Bone marrow (tissue), 2 donors: Measurements from ENCODE around the gene HDLBP.
"Not testable (repeated sequence)": the region's sequence is repeated elsewhere in the genome, so short reads cannot be mapped to it uniquely, and the experiment has no call there.

Experiments used
- DNase-seq, 2 donors: peaks; one replicate each; lab custom pipeline; 2025; lab: John Stamatoyannopoulos, UW

HDLBP gene

DNA sequence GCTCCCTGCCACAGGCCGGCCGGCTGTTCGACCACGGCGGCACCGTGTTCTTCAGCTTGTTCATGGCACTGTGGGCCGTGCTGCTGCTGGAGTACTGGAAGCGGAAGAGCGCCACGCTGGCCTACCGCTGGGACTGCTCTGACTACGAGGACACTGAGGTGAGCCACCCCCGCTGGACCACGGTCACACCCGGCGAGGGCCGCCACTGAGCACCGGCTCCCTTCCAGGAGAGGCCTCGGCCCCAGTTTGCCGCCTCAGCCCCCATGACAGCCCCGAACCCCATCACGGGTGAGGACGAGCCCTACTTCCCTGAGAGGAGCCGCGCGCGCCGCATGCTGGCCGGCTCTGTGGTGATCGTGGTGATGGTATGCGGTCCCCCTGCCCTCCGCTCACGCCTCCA lies 106.2 kb downstream of the HDLBP start:
- no peak for DNase-seq

DNA sequence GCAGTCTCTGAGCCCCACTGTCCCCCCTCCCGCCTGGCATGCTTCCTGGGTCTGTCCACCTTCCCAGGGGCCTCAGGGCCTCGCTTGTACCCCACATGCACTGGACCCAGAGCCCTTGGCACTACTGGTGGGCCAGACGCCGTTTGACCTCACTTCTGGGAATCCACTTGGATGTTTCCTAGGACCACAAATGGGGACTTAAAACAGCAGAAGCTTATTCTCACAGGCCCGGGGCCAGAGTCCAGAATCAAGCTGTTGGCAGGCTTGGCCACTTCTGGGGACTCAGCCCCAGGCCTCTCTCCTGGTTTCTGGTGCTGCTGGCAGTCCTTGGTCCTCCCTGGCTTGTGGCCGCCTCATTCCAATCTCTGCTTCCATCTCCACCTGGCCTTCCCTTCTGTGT lies 107.4 kb downstream of the HDLBP start:
- DNase-seq: no peak

GRCh38 chr2:241207641-241208040 lies 107.8 kb downstream of the HDLBP start:
- DNase-seq: no peak

- DNase-seq: no peak
These were observed 108.3 kb downstream of the HDLBP start for GRCh38 chr2:241207151-241207550.

DNA sequence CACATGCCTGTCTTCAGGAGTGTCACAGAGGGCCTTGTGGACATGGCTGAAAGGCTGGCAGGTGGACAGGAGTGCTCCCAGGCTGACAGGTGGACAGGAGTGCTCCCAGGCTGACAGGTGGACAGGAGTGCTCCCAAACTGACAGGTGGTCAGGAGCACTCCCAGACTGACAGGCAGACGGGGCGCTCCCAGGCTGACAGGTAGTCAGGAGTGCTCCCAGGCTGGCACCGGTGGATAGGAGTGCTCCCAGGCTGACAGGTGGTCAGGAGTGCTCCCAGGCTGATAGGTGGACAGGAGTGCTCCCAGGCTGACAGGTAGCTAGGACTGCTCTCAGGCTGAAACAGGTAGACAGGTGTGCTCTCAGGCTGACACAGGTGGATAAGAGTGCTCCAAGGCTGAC lies 110.4 kb downstream of the HDLBP start:
- DNase-seq: no peak

DNA sequence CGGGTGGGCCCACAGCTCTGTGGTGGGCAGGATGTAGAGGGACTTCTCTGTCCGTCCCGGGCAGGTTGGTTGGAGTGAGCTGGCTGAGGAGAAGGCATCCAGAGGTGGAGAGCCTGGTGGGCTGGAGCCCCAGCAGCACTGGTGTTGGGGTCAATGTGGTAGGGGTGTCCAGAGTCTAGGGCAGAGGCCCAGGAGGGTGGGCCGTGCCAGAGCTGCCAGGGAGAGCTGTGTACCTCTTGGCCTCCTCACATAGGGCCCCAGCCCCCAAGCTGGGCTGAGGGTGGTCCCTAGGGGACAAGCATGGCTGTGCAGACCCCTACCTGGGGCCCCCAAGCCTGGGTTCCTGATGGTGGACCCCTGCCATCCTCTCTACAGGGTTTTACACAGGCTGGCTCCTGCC lies 111.0 kb downstream of the HDLBP start:
- no peak for DNase-seq

DNA sequence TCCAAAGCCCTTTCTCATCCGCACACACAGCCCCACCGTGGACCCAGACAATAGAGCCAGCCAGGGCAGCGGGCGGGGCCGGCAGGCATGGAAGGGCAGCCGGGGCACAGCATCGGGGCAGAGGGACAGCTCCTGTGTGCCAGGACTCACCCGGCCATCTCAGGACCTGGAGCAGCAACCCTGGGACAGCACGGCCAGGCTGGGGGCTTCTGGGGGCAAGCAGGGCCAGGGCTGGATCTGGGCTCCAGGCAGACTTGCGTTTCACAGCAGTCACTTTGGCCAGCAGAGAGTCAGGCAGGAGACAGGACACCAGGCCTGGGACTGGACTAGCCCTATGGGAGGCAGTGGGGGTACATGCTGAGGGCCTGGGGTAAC lies 111.5 kb downstream of the HDLBP start:
- no peak for DNase-seq

DNA sequence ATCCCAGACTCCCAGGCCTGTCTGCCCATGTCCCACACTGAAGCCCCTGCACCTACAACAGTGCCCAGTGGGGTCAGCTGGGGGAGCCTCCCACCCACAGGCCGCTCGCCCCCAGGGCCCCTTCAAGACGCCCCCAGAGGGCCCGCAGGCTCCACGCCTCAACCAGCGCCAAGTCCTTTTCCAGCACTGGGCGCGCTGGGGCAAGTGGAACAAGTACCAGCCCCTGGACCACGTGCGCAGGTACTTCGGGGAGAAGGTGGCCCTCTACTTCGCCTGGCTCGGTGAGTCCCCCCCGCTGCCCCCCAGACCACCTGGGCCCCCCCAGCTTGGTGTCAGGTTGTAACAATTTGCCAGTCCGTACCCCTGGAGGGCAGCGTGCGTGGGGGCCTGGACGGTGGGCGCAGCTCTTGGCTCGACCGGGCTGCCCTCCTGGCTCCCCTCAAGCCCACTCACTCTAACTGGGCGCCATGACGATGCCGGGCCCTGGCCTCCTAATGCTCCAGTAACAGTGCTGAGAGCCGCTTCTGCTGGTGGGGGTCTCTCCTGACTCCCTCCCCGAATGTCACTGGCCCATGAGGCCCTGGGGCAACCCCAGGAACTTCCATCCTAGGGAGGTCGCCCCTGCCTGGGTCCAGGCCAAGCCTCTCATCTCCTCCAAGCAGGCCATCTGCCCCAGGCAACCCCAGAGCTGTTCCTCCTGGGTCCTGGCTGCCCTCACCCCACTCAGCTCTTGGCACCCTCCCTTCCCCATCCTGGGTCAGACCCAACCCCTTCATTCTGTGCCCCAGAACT lies 112.1 kb downstream of the HDLBP start:
- no peak for DNase-seq

DNA sequence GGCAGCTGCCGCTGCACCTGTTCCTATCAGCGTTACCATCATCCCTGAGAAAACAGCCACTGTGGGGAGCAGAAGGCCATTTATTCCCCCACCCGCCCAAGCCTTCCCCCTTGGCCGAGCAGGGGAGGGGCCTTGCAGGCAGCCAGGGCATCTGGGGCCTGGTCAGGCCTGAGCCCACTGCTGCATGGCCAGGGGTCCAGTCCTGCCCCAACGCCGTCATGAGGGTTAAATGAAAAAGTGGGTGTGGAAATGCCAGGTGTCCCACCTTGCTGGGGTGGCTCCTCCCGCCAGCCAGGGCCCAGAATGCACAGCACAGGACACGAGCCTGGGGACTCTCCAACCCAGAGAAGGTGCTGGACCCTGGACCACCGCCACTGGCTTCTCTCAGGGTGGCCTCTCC lies 112.8 kb downstream of the HDLBP start:
- DNase-seq: no peak

- no peak for DNase-seq
These were observed 113.2 kb downstream of the HDLBP start for GRCh38 chr2:241202268-241202585.

GRCh38 chr2:241201445-241202267 lies 113.8 kb downstream of the HDLBP start:
- no peak for DNase-seq

- DNase-seq: peak in 1 of 2 donors; percentile 32
These were observed 114.6 kb downstream of the HDLBP start for GRCh38 chr2:241200822-241201395.

GRCh38 chr2:241199897-241200821 lies 115.3 kb downstream of the HDLBP start:
- no peak for DNase-seq

DNA sequence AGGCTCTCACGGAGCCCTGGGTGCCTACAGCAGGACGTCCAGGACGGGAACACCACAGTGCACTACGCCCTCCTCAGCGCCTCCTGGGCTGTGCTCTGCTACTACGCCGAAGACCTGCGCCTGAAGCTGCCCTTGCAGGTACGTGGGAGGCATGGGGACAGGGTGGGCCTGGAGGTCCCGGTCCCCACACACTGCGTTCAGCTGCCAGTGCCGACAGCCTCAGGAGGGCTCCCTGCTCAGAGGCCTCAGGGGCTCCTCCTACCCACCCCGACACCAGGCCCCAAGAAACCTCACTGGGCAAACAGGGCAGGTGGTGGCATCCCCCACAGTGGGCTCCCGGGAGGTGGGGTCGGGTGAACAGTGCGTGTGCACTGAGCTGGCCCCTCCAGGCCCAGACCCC lies 116.2 kb downstream of the HDLBP start:
- DNase-seq: no peak

DNA sequence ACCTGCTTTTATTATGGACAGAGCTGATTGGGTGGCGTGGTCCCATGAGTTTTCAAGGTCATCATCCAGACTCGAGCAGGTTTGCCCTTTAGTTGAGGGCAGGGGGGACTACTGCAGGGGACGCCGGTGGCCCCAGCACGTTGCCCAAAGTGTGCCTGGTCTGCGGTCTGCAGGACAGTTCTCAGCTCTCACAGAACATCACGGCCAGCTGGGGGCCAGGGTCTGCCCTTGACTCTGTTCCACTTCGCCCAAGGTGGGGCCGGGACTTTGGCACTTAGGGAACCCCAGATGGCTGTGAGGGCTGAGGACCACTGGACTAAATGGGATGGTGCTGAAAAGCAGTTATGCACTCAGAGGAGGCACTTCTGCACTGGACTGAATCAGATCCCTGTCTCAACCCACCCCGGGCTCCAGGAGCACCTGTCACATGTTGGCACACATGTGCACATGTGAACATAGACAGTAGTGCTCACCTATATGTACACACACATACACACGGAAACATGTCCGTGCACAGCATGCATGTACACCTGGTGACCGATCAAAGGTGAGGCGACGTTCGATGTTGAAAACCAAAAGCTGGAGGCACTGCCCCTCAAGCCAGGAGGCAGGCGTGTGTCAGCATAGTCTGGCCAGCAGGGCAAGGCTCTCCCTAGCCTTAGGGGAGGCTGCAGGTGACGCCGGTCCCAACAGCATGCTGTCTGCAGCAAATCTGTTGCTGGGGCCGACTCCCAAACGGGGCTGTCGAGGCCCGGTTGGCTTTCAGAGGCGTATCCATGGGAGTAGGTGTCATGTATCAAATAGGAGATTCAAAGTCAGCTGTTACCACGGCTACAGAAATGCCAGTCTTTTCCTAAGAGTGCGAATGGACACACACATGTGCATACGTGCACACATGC lies 116.8 kb downstream of the HDLBP start:
- no peak for DNase-seq

DNA sequence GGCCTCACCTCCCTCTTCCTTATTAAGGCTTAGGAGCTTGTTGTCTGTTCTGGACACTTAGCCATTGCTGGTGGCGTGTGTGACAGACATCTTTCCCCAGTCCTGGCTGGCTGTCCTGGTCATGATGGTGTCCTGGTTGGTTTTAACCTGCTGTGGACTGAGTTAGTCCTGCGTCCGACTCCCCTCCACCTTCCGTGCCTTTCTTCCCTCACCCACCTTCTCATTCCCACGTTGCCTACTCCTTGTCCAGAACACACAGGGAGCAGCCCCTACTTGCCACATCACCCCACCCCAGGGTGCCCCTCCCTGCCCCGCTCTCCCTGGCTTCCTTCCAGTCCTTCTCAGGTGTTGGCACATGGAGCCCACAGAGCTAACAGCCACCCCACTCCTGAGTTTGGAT lies 117.5 kb downstream of the HDLBP start:
- no peak for DNase-seq

DNA sequence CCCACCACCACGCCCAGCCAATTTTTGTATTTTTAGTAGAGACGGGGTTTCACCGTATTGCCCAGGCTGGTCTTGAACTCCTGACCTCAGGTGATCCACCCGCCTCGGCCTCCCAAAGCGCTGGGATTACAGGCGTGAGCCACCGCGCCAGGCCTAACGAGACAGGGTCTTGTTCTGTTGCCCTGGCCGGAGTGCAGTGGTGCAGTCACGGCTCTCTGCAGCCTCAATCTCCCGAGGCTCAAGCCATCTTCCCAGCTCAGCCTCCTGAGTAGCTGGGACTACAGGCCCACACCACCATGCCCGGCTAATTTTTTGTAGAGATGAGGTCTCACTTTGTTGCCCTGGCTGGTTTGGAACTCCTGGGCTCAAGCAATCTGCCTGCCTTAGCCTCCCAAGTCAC lies 118.2 kb downstream of the HDLBP start:
- DNase-seq: not testable (repeated sequence)

DNA sequence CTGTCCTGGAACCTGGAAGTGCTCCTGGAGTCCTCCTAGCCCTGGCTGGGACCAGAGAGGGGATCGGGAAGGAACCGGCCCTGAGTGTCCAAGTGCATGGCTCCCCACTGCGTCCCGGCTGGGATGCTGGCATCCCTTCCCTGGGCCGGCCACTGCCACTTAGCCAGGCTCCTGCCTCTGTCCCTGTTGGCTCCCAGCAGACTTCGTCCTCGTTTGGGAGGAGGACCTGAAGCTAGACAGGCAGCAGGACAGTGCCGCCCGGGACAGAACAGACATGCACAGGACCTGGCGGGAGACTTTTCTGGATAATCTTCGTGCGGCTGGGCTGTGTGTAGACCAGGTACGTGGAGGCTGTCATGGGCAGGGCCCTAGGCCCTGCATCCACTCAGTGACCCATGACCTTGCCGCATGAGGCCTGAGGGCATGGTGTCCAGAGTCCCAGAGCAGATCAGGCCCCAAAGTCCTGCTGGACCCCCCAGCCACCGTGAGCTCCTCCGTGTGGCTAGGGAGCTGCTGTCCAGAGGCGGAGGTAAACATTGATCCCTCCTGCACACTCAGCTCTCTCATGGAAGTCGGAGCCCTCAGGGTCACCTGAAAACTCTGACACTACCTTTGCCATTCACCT lies 119.9 kb downstream of the HDLBP start:
- DNase-seq: no peak

DNA sequence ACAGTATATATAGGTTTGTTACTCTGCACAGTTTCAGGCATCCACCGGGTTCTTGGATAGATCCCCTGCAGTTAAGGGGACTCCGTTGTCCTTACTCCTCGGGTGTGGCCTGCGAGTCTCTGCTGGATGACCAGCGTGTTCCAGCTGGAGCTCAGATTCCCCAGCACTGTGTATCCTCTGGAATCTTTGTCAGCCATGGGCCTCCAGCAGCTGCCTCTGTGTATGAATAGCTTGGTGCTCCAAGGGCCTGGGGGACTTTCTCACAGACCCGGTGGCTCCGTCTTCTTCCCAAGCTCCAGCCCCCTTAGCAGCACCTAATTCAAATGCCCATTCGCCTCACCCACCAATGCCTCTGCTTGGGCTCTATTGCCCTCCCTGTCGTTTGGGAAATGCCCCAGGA lies 120.7 kb downstream of the HDLBP start:
- no peak for DNase-seq

DNA sequence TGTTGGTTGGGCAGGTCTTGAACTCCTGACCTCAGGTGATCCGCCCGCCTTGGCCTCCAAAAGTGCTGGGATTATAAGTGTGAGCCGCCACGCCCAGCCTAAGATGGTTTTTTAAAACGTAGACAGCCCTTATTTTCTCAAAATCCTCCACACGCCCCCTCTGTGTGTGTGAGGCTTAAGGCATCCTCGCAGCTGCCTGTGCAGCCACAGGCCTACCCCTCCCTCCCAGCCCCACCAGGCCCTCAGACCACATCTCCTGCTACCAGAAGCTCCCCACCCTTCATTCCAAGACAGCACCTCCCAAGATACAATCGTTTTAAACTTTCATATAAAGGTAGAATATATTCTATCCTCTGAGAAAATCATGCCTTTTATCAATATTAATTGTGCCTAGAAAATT lies 122.2 kb downstream of the HDLBP start:
- no peak for DNase-seq

DNA sequence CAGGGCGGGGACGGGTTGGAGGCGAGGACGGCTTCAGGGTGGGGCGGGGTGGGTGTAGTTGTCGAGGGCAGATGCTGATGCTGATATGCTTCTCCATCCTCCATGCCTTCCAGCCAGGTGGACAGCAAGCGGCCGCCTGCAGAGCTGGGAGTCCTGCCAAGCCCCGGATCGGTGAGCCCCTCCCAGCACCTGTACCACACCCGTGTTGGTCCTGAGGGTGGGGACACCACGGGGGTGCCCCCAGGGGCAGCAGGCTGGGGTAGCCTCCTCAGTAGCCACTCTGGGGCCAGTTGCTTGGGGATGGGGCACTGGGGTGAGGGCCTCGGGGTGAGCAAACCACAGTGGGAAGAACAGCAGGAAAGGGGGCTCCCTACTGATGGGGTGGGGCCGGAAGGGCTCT lies 124.4 kb downstream of the HDLBP start:
- no peak for DNase-seq
